ENCODE measurements around the gene STIM2.

Gene STIM2

GRCh38 chr4:26912069-26912468 is 51.4 kb downstream of the STIM2 start:
- in situ Hi-C loops (cut with MboI; ENCODE audit: low sequenced_read_pairs) = no loop called here
- no peak for DNase-seq (ENCODE audit: low spot score in 2 of 2)
- H3K4me1 ChIP-seq = peaks cover 3% of the 10 kb centered on the region; the same call in 1 of the 2 replicates
- H3K36me3 ChIP-seq (replicated peaks) = no peaks in the 10 kb centered on the region
- H3K9me3 ChIP-seq = no peaks in the 10 kb centered on the region
- H3K27me3 ChIP-seq (ENCODE audit: low read depth) = no peaks in the 10 kb centered on the region
- H3K4me3 ChIP-seq = no peak overlapping the region

- H3K4me3 ChIP-seq = no peak overlapping the region
- no peaks in the 10 kb centered on the region for H3K27me3 ChIP-seq (ENCODE audit: low read depth)
- DNase-seq (ENCODE audit: low spot score in 2 of 2) = no peak
- in situ Hi-C loops (cut with MboI; ENCODE audit: low sequenced_read_pairs) = no loop called here
- H3K36me3 ChIP-seq (replicated peaks) = no peaks in the 10 kb centered on the region
- no peaks in the 10 kb centered on the region for H3K4me1 ChIP-seq
- no peaks in the 10 kb centered on the region for H3K9me3 ChIP-seq
These were observed 52.2 kb downstream of the STIM2 start for GRCh38 chr4:26912810-26913209.

GRCh38 chr4:26916195-26916594 is 55.6 kb downstream of the STIM2 start:
- DNase-seq (ENCODE audit: low spot score in 2 of 2) = no peak
- Histone ChIP-seq H3K27me3 (ENCODE audit: low read depth) (no peaks in the 10 kb centered on the region), H3K4me3 (no peak overlapping the region), H3K9me3 (no peaks in the 10 kb centered on the region), H3K4me1 (no peaks in the 10 kb centered on the region), H3K36me3 (replicated peaks) (no peaks in the 10 kb centered on the region)
- in situ Hi-C loops (cut with MboI; ENCODE audit: low sequenced_read_pairs) = no loop called here

GRCh38 chr4:26930964-26931363 is 70.3 kb downstream of the STIM2 start:
- H3K4me3 ChIP-seq = no peak overlapping the region
- in situ Hi-C loops (cut with MboI; ENCODE audit: low sequenced_read_pairs) = no loop called here
- H3K9me3 ChIP-seq = no peaks in the 10 kb centered on the region
- peaks cover 7% of the 10 kb centered on the region for H3K4me1 ChIP-seq
- DNase-seq (ENCODE audit: low spot score in 2 of 2) = peak in 1 of 2 experiments; percentile 42
- no peaks in the 10 kb centered on the region for H3K27me3 ChIP-seq (ENCODE audit: low read depth)
- H3K36me3 ChIP-seq (replicated peaks) = no peaks in the 10 kb centered on the region

GRCh38 chr4:26931451-26931850 is 70.8 kb downstream of the STIM2 start:
- in situ Hi-C loops (cut with MboI; ENCODE audit: low sequenced_read_pairs) = no loop called here
- no peak overlapping the region for H3K4me3 ChIP-seq

GRCh38 chr4:26931966-26932365 is 71.3 kb downstream of the STIM2 start:
- no peaks in the 10 kb centered on the region for H3K9me3 ChIP-seq
- H3K4me1 ChIP-seq = peaks cover 7% of the 10 kb centered on the region
- in situ Hi-C loops (cut with MboI; ENCODE audit: low sequenced_read_pairs) = no loop called here
- H3K27me3 ChIP-seq (ENCODE audit: low read depth) = no peaks in the 10 kb centered on the region
- no peak for DNase-seq (ENCODE audit: low spot score in 2 of 2)
- H3K36me3 ChIP-seq (replicated peaks) = no peaks in the 10 kb centered on the region
- H3K4me3 ChIP-seq = no peak overlapping the region

More at GRCh38 chr4:26931451-26931850, 70.8 kb downstream of the STIM2 start:
- peak in 1 of 2 experiments; percentile 91 for DNase-seq (ENCODE audit: low spot score in 2 of 2)
- Histone ChIP-seq H3K9me3 (no peaks in the 10 kb centered on the region), H3K27me3 (ENCODE audit: low read depth) (no peaks in the 10 kb centered on the region), H3K4me1 (peaks cover 7% of the 10 kb centered on the region), H3K36me3 (replicated peaks) (no peaks in the 10 kb centered on the region)

GRCh38 chr4:26935397-26935796 is 74.8 kb downstream of the STIM2 start:
- in situ Hi-C loops (cut with MboI; ENCODE audit: low sequenced_read_pairs) = no loop called here
- H3K27me3 ChIP-seq (ENCODE audit: low read depth) = no peaks in the 10 kb centered on the region
- no peaks in the 10 kb centered on the region for H3K36me3 ChIP-seq (replicated peaks)
- no peak for DNase-seq (ENCODE audit: low spot score in 2 of 2)
- H3K4me3 ChIP-seq = no peak overlapping the region
- no peaks in the 10 kb centered on the region for H3K9me3 ChIP-seq
- peaks cover 7% of the 10 kb centered on the region for H3K4me1 ChIP-seq

- H3K27me3 ChIP-seq (ENCODE audit: low read depth) = no peaks in the 10 kb centered on the region
- H3K36me3 ChIP-seq (replicated peaks) = no peaks in the 10 kb centered on the region
- H3K4me3 ChIP-seq = no peak overlapping the region
- no peaks in the 10 kb centered on the region for H3K9me3 ChIP-seq
- H3K4me1 ChIP-seq = peaks cover 7% of the 10 kb centered on the region
- in situ Hi-C loops (cut with MboI; ENCODE audit: low sequenced_read_pairs) = no loop called here
- no peak for DNase-seq (ENCODE audit: low spot score in 2 of 2)
These were observed 75.8 kb downstream of the STIM2 start for GRCh38 chr4:26936284-26937065.

- Histone ChIP-seq H3K27me3 (ENCODE audit: low read depth) (no peaks in the 10 kb centered on the region), H3K4me3 (no peak overlapping the region), H3K4me1 (peaks cover under 1% of the 10 kb centered on the region), H3K36me3 (replicated peaks) (no peaks in the 10 kb centered on the region), H3K9me3 (no peaks in the 10 kb centered on the region)
- DNase-seq (ENCODE audit: low spot score in 2 of 2) = no peak
- in situ Hi-C loops (cut with MboI; ENCODE audit: low sequenced_read_pairs) = no loop called here
These were observed 76.5 kb downstream of the STIM2 start for GRCh38 chr4:26937139-26937538.

- Histone ChIP-seq H3K4me1 (no peaks in the 10 kb centered on the region), H3K9me3 (no peaks in the 10 kb centered on the region), H3K4me3 (no peak overlapping the region), H3K36me3 (replicated peaks) (no peaks in the 10 kb centered on the region), H3K27me3 (ENCODE audit: low read depth) (no peaks in the 10 kb centered on the region)
- DNase-seq (ENCODE audit: low spot score in 2 of 2) = no peak
- in situ Hi-C loops (cut with MboI; ENCODE audit: low sequenced_read_pairs) = no loop called here
These were observed 76.9 kb downstream of the STIM2 start for GRCh38 chr4:26937567-26937966.

- DNase-seq (ENCODE audit: low spot score in 2 of 2) = no peak
- Histone ChIP-seq H3K4me3 (no peak overlapping the region), H3K27me3 (ENCODE audit: low read depth) (no peaks in the 10 kb centered on the region), H3K9me3 (no peaks in the 10 kb centered on the region), H3K36me3 (replicated peaks) (no peaks in the 10 kb centered on the region), H3K4me1 (no peaks in the 10 kb centered on the region)
- in situ Hi-C loops (cut with MboI; ENCODE audit: low sequenced_read_pairs) = no loop called here
These were observed 77.9 kb downstream of the STIM2 start for GRCh38 chr4:26938516-26938915.

- no peak for DNase-seq (ENCODE audit: low spot score in 2 of 2)
- H3K27me3 ChIP-seq (ENCODE audit: low read depth) = no peaks in the 10 kb centered on the region
- no peak overlapping the region for H3K4me3 ChIP-seq
- no peaks in the 10 kb centered on the region for H3K9me3 ChIP-seq
- H3K4me1 ChIP-seq = no peaks in the 10 kb centered on the region
- no peaks in the 10 kb centered on the region for H3K36me3 ChIP-seq (replicated peaks)
- in situ Hi-C loops (cut with MboI; ENCODE audit: low sequenced_read_pairs) = no loop called here
These were observed 81.3 kb downstream of the STIM2 start for GRCh38 chr4:26941951-26942350.

- in situ Hi-C loops (cut with MboI; ENCODE audit: low sequenced_read_pairs) = no loop called here
- no peak for DNase-seq (ENCODE audit: low spot score in 2 of 2)
- no peaks in the 10 kb centered on the region for H3K27me3 ChIP-seq (ENCODE audit: low read depth)
- H3K4me1 ChIP-seq = no peaks in the 10 kb centered on the region
- no peaks in the 10 kb centered on the region for H3K36me3 ChIP-seq (replicated peaks)
- H3K9me3 ChIP-seq = no peaks in the 10 kb centered on the region
- H3K4me3 ChIP-seq = no peak overlapping the region
These were observed 82.2 kb downstream of the STIM2 start for GRCh38 chr4:26942871-26943270.

GRCh38 chr4:26943391-26943790 is 82.8 kb downstream of the STIM2 start:
- DNase-seq (ENCODE audit: low spot score in 2 of 2) = no peak
- in situ Hi-C loops (cut with MboI; ENCODE audit: low sequenced_read_pairs) = no loop called here
- Histone ChIP-seq H3K4me1 (no peaks in the 10 kb centered on the region), H3K4me3 (no peak overlapping the region), H3K36me3 (replicated peaks) (no peaks in the 10 kb centered on the region), H3K9me3 (no peaks in the 10 kb centered on the region), H3K27me3 (ENCODE audit: low read depth) (no peaks in the 10 kb centered on the region)

- in situ Hi-C loops (cut with MboI; ENCODE audit: low sequenced_read_pairs) = no loop called here
- no peak for DNase-seq (ENCODE audit: low spot score in 2 of 2)
- Histone ChIP-seq H3K9me3 (no peaks in the 10 kb centered on the region), H3K4me3 (no peak overlapping the region), H3K36me3 (replicated peaks) (no peaks in the 10 kb centered on the region), H3K27me3 (ENCODE audit: low read depth) (no peaks in the 10 kb centered on the region), H3K4me1 (no peaks in the 10 kb centered on the region)
These were observed 85.2 kb downstream of the STIM2 start for GRCh38 chr4:26945794-26946193.
